Keratinocyte (primary cell): ENCODE data around the gene RHAG. TPM values are rescaled to one million over a fixed set of nuclear protein-coding genes. Genes with fewer than 3 reads are reported as not detected.

Experiments
- DNase-seq: peaks from one replicate; pipeline ENCODE4 v3.0.0-alpha.2; 2011; ENCODE audit warnings: low read depth, missing footprints, low spot score
- FAIRE-seq: peaks from 2 replicates; lab custom pipeline; 2011; peaks lifted over from hg19 to GRCh38; lab: Jason Lieb, UNC
- H2AFZ ChIP-seq: 2 replicates; pipeline ENCODE4 v1.6.0; 2012; ENCODE audit warnings: low read length, control low read depth, inconsistent platforms; ENCODE audit not compliant: control insufficient read depth
- H3K27ac ChIP-seq: 2 replicates; pipeline ENCODE4 v1.5.1; 2011; ENCODE audit warnings: low read length; ENCODE audit not compliant: control insufficient read depth, insufficient read depth
- H3K27me3 ChIP-seq: 3 replicates; pipeline ENCODE4 v1.6.0; 2011; ENCODE audit warnings: low read length; ENCODE audit not compliant: control insufficient read depth, insufficient read depth; ENCODE audit errors: extremely low read depth
- H3K36me3 ChIP-seq, 2 experiments: 2 replicates in 1 of 2; 3 replicates in 1 of 2; pipeline ENCODE4 v1.5.1; 2011; ENCODE audit warnings: low read length in 2 of 2, mild to moderate bottlenecking in 1 of 2; ENCODE audit not compliant: control insufficient read depth in 2 of 2, insufficient read depth in 2 of 2; ENCODE audit errors: extremely low read depth in 1 of 2
- H3K4me1 ChIP-seq: 3 replicates; pipeline ENCODE4 v1.5.1; 2011; ENCODE audit warnings: low read length; ENCODE audit not compliant: control insufficient read depth, insufficient read depth; ENCODE audit errors: extremely low read depth
- H3K4me2 ChIP-seq: 3 replicates; pipeline ENCODE4 v1.6.0; 2011; ENCODE audit warnings: low read depth, low read length; ENCODE audit not compliant: control insufficient read depth, insufficient read depth; ENCODE audit errors: extremely low read depth
- H3K4me3 ChIP-seq, 3 experiments: fragments of 200-600 bp in 1 of 3; sonication (generic) in 1 of 3; 2 replicates in 2 of 3; 3 replicates in 1 of 3; pipeline ENCODE4 v1.5.1; 2011 to 2016; ENCODE audit warnings: low read length in 3 of 3, mild to moderate bottlenecking in 3 of 3, control low read depth in 2 of 3, inconsistent platforms in 1 of 3, low read depth in 1 of 3, mixed read lengths in 1 of 3, mixed run types in 1 of 3, moderate library complexity in 1 of 3; ENCODE audit not compliant: control insufficient read depth in 2 of 3, insufficient read depth in 2 of 3; ENCODE audit errors: extremely low read depth in 1 of 3
- H3K79me2 ChIP-seq: 2 replicates; pipeline ENCODE4 v1.6.0; 2012; ENCODE audit warnings: low read length; ENCODE audit not compliant: control insufficient read depth, insufficient read depth
- H3K9ac ChIP-seq: 3 replicates; pipeline ENCODE4 v1.6.0; 2011; ENCODE audit warnings: low read length; ENCODE audit not compliant: control insufficient read depth, insufficient read depth; ENCODE audit errors: extremely low read depth
- H3K9me1 ChIP-seq: 3 replicates; pipeline ENCODE4 v1.6.0; 2011; ENCODE audit warnings: low read length; ENCODE audit not compliant: control insufficient read depth, insufficient read depth; ENCODE audit errors: extremely low read depth
- H3K9me3 ChIP-seq: 2 replicates; pipeline ENCODE4 v1.5.1; 2012; ENCODE audit warnings: low read depth, low read length; ENCODE audit not compliant: control insufficient read depth
- H4K20me1 ChIP-seq: 3 replicates; pipeline ENCODE4 v1.6.0; 2011; ENCODE audit warnings: low read length; ENCODE audit not compliant: control insufficient read depth, insufficient read depth; ENCODE audit errors: extremely low read depth
- EZH2 ChIP-seq: IDR thresholded peaks from one replicate; pipeline ENCODE4 v1.6.1; 2012; ENCODE audit warnings: inconsistent platforms, mild to moderate bottlenecking, low read length, moderate library complexity
- dilution Hi-C: fragments of 300-500 bp; cut with MboI; formaldehyde crosslinking; loops from one replicate; pipeline ENCODE4 v1.7.0; 2020; ENCODE audit warnings: low sequenced_read_pairs; ENCODE audit not compliant: extremely low pct_ligation_motif_present
- polyA plus RNA-seq, 5 experiments: library from polyadenylated mRNA; depleted of rRNA in 3 of 5; stranded (reverse) in 3 of 5; stranded (forward) in 1 of 5; unstranded in 1 of 5; fragments of >200 nt; gene quantifications; 1 replicate in 1 of 5; 2 replicates in 3 of 5; 3 replicates in 1 of 5; pipeline versions ENCODE4 v1.2.1 to v1.2.3, GENCODE V29; 2011 to 2012; ENCODE audit warnings: missing spikeins in 2 of 5, low read depth in 1 of 5, low replicate concordance in 1 of 5
- TF ChIP-seq, protein P1 (sequence below), 3 experiments: IDR thresholded peaks in 1 of 3; conservative IDR thresholded peaks in 1 of 3; optimal IDR thresholded peaks in 1 of 3; 2 replicates in 2 of 3; 3 replicates in 1 of 3; pipeline versions ENCODE3 to v1.5.1; 2011; ENCODE audit warnings: low read length in 3 of 3, mild to moderate bottlenecking in 3 of 3, moderate library complexity in 2 of 3, control low read depth in 1 of 3, inconsistent platforms in 1 of 3; ENCODE audit not compliant: insufficient read depth in 2 of 3; ENCODE audit errors: extremely low read depth in 1 of 3

The RHAG gene
- polyA plus RNA-seq, 1 donor (not counting 4 experiments of a cell fraction or from before 2014, with no cell fraction given), result not detected

DNA sequence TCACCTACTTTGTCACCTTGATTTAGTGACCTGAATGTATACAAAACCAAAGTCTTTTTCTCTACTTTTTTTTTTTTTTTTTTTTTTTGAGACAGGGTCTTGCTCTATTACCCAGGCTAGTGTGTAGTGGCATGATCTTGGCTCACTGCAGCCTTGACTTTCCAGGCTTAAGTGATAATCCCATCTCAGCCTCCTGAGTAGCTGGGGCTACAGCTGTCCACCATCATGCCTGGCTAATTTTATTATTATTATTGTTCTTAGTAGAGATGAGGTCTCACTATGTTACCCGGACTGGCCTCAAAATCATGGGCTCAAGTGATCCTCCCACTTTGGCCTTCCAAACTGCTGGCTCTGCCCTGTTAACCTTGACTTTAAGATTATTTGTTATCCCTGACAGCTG lies 39.2 kb upstream of the RHAG start:
- no peak overlapping the region for H3K27ac ChIP-seq
- TF ChIP-seq, protein P1, sequence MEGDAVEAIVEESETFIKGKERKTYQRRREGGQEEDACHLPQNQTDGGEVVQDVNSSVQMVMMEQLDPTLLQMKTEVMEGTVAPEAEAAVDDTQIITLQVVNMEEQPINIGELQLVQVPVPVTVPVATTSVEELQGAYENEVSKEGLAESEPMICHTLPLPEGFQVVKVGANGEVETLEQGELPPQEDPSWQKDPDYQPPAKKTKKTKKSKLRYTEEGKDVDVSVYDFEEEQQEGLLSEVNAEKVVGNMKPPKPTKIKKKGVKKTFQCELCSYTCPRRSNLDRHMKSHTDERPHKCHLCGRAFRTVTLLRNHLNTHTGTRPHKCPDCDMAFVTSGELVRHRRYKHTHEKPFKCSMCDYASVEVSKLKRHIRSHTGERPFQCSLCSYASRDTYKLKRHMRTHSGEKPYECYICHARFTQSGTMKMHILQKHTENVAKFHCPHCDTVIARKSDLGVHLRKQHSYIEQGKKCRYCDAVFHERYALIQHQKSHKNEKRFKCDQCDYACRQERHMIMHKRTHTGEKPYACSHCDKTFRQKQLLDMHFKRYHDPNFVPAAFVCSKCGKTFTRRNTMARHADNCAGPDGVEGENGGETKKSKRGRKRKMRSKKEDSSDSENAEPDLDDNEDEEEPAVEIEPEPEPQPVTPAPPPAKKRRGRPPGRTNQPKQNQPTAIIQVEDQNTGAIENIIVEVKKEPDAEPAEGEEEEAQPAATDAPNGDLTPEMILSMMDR (optimal IDR thresholded peaks at IDR 0.05 in 1 of 3, IDR thresholded peaks at IDR 0.05 in 1 of 3, conservative IDR thresholded peaks at IDR 0.05 in 1 of 3; ENCODE audit: extremely low read depth in 1 of 3, insufficient read depth in 2 of 3, low read length in 3 of 3), result no peak
- TF ChIP-seq EZH2, result no peak
- H3K27me3 ChIP-seq, result no peaks in the 10 kb centered on the region
- no peak overlapping the region for H3K4me2 ChIP-seq
- DNase-seq, result no peak
- no peak overlapping the region for H3K4me3 ChIP-seq
- no peak overlapping the region for H2AFZ ChIP-seq
- H3K36me3 ChIP-seq, result no peaks in the 10 kb centered on the region
- no peaks in the 10 kb centered on the region for H4K20me1 ChIP-seq
- no peaks in the 10 kb centered on the region for H3K4me1 ChIP-seq
- no peak overlapping the region for H3K9ac ChIP-seq
- no peaks in the 10 kb centered on the region for H3K79me2 ChIP-seq
- H3K9me3 ChIP-seq, result no peaks in the 10 kb centered on the region
- H3K9me1 ChIP-seq, result no peaks in the 10 kb centered on the region
- FAIRE-seq, result no peak
- dilution Hi-C loops, result no loop called here

DNA sequence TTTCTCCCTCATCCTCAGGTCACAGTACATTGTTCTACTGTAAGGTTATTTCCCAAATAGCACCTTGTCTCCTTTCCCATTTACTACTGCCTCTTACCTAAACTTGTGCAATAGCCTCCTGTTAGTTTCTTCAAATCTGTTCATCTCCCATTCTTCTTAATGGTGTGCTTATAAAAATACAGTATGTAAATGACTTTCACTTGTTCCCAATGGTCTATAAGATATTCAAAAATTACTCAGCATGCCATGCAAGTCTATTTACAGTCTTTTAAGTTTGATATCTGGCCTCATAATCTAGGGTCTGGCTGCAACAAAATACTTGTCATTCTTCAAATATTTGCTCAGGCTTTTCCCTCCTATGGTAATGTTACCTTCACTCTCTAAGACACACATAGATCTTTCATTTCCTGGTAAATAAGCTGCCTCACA lies 31.5 kb upstream of the RHAG start:
- TF ChIP-seq EZH2, result no peak
- TF ChIP-seq, protein P1 (optimal IDR thresholded peaks at IDR 0.05 in 1 of 3, IDR thresholded peaks at IDR 0.05 in 1 of 3, conservative IDR thresholded peaks at IDR 0.05 in 1 of 3; ENCODE audit: extremely low read depth in 1 of 3, insufficient read depth in 2 of 3, low read length in 3 of 3), result no peak
- Histone ChIP-seq H3K36me3 (no peaks in the 10 kb centered on the region), H2AFZ (no peak overlapping the region), H3K4me1 (no peaks in the 10 kb centered on the region), H3K79me2 (no peaks in the 10 kb centered on the region), H3K9ac (no peak overlapping the region), H3K4me3 (no peak overlapping the region), H3K9me3 (no peaks in the 10 kb centered on the region), H4K20me1 (no peaks in the 10 kb centered on the region), H3K27me3 (no peaks in the 10 kb centered on the region), H3K9me1 (no peaks in the 10 kb centered on the region), H3K4me2 (no peak overlapping the region), H3K27ac (no peak overlapping the region)
- dilution Hi-C loops, result no loop called here
- FAIRE-seq (no peak), DNase-seq (no peak)
